NCI-H2107 treated with DMSO at 0.1 percent for 48 hours (cell line): ENCODE measurements around the gene KRTAP5-2.
"Not testable (repeated sequence)": the region's sequence is repeated elsewhere in the genome, so short reads cannot be mapped to it uniquely, and the experiment has no call there.

Experiments used
- DNase-seq: peaks from one replicate; lab custom pipeline; 2025; ENCODE audit not compliant: unreplicated experiment; lab: John Stamatoyannopoulos, UW

The KRTAP5-2 gene

GRCh38 chr11:1597994-1598380, at the start of gene KRTAP5-2:
KRTAP5-2 (minus strand) TSS chr11:1598294; CDS start chr11:1598250, 44 bp downstream.
- no peak for DNase-seq

- DNase-seq: not testable (repeated sequence)
These were observed 48.4 kb upstream of the KRTAP5-2 start for GRCh38 chr11:1646540-1646939.

- no peak for DNase-seq
These were observed 47.3 kb upstream of the KRTAP5-2 start for GRCh38 chr11:1645357-1645821.

- no peak for DNase-seq
These were observed 46.7 kb upstream of the KRTAP5-2 start for GRCh38 chr11:1644601-1645356.

GRCh38 chr11:1643146-1643690, 45.1 kb upstream of the KRTAP5-2 start:
- DNase-seq: no peak

- DNase-seq: no peak
These were observed 44.4 kb upstream of the KRTAP5-2 start for GRCh38 chr11:1642288-1643145.

GRCh38 chr11:1641096-1641495, 43.0 kb upstream of the KRTAP5-2 start:
- no peak for DNase-seq

- no peak for DNase-seq
These were observed 42.2 kb upstream of the KRTAP5-2 start for GRCh38 chr11:1640076-1640946.

- no peak for DNase-seq
These were observed 41.6 kb upstream of the KRTAP5-2 start for GRCh38 chr11:1639666-1640065.

- DNase-seq: peak; percentile 45
These were observed 41.1 kb upstream of the KRTAP5-2 start for GRCh38 chr11:1639102-1639620.

GRCh38 chr11:1638344-1638743, 40.2 kb upstream of the KRTAP5-2 start:
- DNase-seq: no peak

GRCh38 chr11:1637628-1638027, 39.5 kb upstream of the KRTAP5-2 start:
- no peak for DNase-seq

GRCh38 chr11:1636291-1636950, 38.3 kb upstream of the KRTAP5-2 start:
- no peak for DNase-seq

- DNase-seq: no peak
These were observed 35.8 kb upstream of the KRTAP5-2 start for GRCh38 chr11:1633864-1634263.

GRCh38 chr11:1632053-1632714, 34.1 kb upstream of the KRTAP5-2 start:
- DNase-seq: peak; percentile 46

- no peak for DNase-seq
These were observed 33.0 kb upstream of the KRTAP5-2 start for GRCh38 chr11:1631066-1631568.

- no peak for DNase-seq
These were observed 32.2 kb upstream of the KRTAP5-2 start for GRCh38 chr11:1630271-1630670.

- no peak for DNase-seq
These were observed 31.5 kb upstream of the KRTAP5-2 start, which contains the start of gene KRTAP5-5 for GRCh38 chr11:1629326-1630185. KRTAP5-5 (plus strand) TSS chr11:1629775; CDS start chr11:1629841, 66 bp downstream.
